H1 (cell line): ENCODE data around the gene VSIG10L. TPM values are rescaled to one million over a fixed set of nuclear protein-coding genes. Genes with fewer than 3 reads are reported as not detected.

Experiments
- CTCF ChIA-PET: fragments of 300-600 bp; sonication (Branson Sonifier 250); formaldehyde crosslinking; loops from one replicate; lab custom pipeline; 2021; ENCODE audit not compliant: partially characterized antibody; lab: Charles Lee
- POLR2A ChIA-PET: fragments of 300-600 bp; sonication (Branson Sonifier 250); formaldehyde crosslinking; loops from one replicate; lab custom pipeline; 2021; ENCODE audit warnings: inconsistent platforms; ENCODE audit not compliant: partially characterized antibody; lab: Charles Lee
- DNase-seq, 2 experiments: peaks; one replicate each; pipeline versions ENCODE4 v3.0.0 to v3.0.0-alpha.2; 2010 to 2022; ENCODE audit warnings: low spot score in 2 of 2, low read depth in 1 of 2, mixed read lengths in 1 of 2
- FAIRE-seq: peaks from 2 replicates; lab custom pipeline; 2011; peaks lifted over from hg19 to GRCh38; lab: Jason Lieb, UNC
- H2AFZ ChIP-seq: 2 replicates; pipeline ENCODE4 v1.8.1; 2012; ENCODE audit warnings: low read length, inconsistent platforms
- H2AK5ac ChIP-seq: 2 replicates; pipeline ENCODE4 v1.6.1; 2013; ENCODE audit warnings: low read depth, low read length
- H2BK120ac ChIP-seq: replicated peaks from 2 replicates; pipeline ENCODE3; 2013; ENCODE audit warnings: low read depth, low read length, inconsistent platforms
- H2BK12ac ChIP-seq: 2 replicates; pipeline ENCODE4 v1.6.1; 2013; ENCODE audit warnings: low read depth, low read length
- H2BK15ac ChIP-seq: 2 replicates; pipeline ENCODE4 v1.6.1; 2013; ENCODE audit warnings: low read length
- H2BK20ac ChIP-seq: 2 replicates; pipeline ENCODE4 v1.6.1; 2013; ENCODE audit warnings: low read length
- H2BK5ac ChIP-seq: 2 replicates; pipeline ENCODE4 v1.6.1; 2013; ENCODE audit warnings: low read depth, low read length
- H3K14ac ChIP-seq: 2 replicates; pipeline ENCODE4 v1.6.1; 2013; ENCODE audit warnings: inconsistent platforms; ENCODE audit not compliant: insufficient read length
- H3K18ac ChIP-seq: 2 replicates; pipeline ENCODE4 v1.6.1; 2013; ENCODE audit warnings: low read length; ENCODE audit errors: extremely low read depth
- H3K23ac ChIP-seq: 2 replicates; pipeline ENCODE4 v1.6.1; 2013; ENCODE audit warnings: inconsistent platforms; ENCODE audit not compliant: insufficient read length
- H3K23me2 ChIP-seq: 2 replicates; pipeline ENCODE4 v1.6.1; 2013; ENCODE audit warnings: low read depth, low read length
- H3K27ac ChIP-seq: 2 replicates; pipeline ENCODE4 v1.6.1; 2011; ENCODE audit warnings: low read depth, low read length, inconsistent platforms
- H3K27me3 ChIP-seq, 4 experiments: replicated peaks in 1 of 4; 1 replicate in 1 of 4; 2 replicates in 3 of 4; pipeline versions ENCODE4 v1.6.1 to v1.8.1; 2011 to 2013; ENCODE audit warnings: low read length in 3 of 4, mild to moderate bottlenecking in 3 of 4, inconsistent platforms in 2 of 4, mixed read lengths in 2 of 4, moderate library complexity in 1 of 4; ENCODE audit not compliant: control insufficient read depth in 3 of 4, insufficient read depth in 3 of 4; ENCODE audit errors: extremely low read depth in 1 of 4
- H3K36me3 ChIP-seq, 4 experiments: 2 replicates each; pipeline versions ENCODE4 v1.6.1 to v1.8.1; 2011 to 2013; ENCODE audit warnings: mild to moderate bottlenecking in 4 of 4, low read length in 3 of 4, moderate library complexity in 2 of 4, control low read depth in 1 of 4, inconsistent platforms in 1 of 4; ENCODE audit not compliant: insufficient read depth in 4 of 4, control insufficient read depth in 2 of 4
- H3K4ac ChIP-seq: replicated peaks from 2 replicates; pipeline ENCODE3; 2013; ENCODE audit warnings: low read length, low read depth, mixed read lengths, inconsistent platforms; ENCODE audit not compliant: insufficient read length
- H3K4me1 ChIP-seq, 4 experiments: replicated peaks in 1 of 4; 1 replicate in 1 of 4; 2 replicates in 3 of 4; pipeline versions ENCODE4 v1.6.1 to v1.8.1; 2011 to 2013; ENCODE audit warnings: low read length in 3 of 4, inconsistent platforms in 2 of 4, mixed read lengths in 1 of 4; ENCODE audit not compliant: insufficient read depth in 4 of 4, control insufficient read depth in 3 of 4
- H3K4me2 ChIP-seq, 2 experiments: 2 replicates each; pipeline versions ENCODE4 v1.6.1 to v1.8.1; 2011 to 2013; ENCODE audit warnings: low read depth in 2 of 2, low read length in 2 of 2, control low read depth in 1 of 2, inconsistent platforms in 1 of 2, mild to moderate bottlenecking in 1 of 2; ENCODE audit not compliant: insufficient read depth in 1 of 2
- H3K4me3 ChIP-seq, 4 experiments: fragments of 200-600, 300-600 bp in 1 of 4; sonication (generic), shearing (Covaris generic), sonication (Bioruptor Twin) in 1 of 4; 2 replicates each; pipeline versions ENCODE4 v1.5.1 to v1.8.1; 2011 to 2016; ENCODE audit warnings: low read length in 4 of 4, low read depth in 3 of 4, control low read depth in 2 of 4, inconsistent platforms in 2 of 4, mild to moderate bottlenecking in 2 of 4, mixed read lengths in 1 of 4, moderate library complexity in 1 of 4; ENCODE audit not compliant: insufficient read depth in 2 of 4; ENCODE audit errors: extremely low read depth in 1 of 4
- H3K56ac ChIP-seq: replicated peaks from 2 replicates; pipeline ENCODE3; 2013; ENCODE audit warnings: low read depth, mild to moderate bottlenecking, mixed read lengths, low read length, inconsistent platforms; ENCODE audit not compliant: insufficient read length
- H3K79me1 ChIP-seq: 2 replicates; pipeline ENCODE4 v1.6.1; 2013; ENCODE audit warnings: low read depth, low read length, control low read depth
- H3K79me2 ChIP-seq, 2 experiments: 2 replicates each; pipeline versions ENCODE4 v1.6.1 to v1.8.1; 2012 to 2013; ENCODE audit warnings: low read length in 2 of 2, mild to moderate bottlenecking in 2 of 2, inconsistent platforms in 1 of 2; ENCODE audit not compliant: insufficient read depth in 2 of 2, control insufficient read depth in 1 of 2
- H3K9ac ChIP-seq, 4 experiments: replicated peaks in 1 of 4; 1 replicate in 1 of 4; 2 replicates in 3 of 4; pipeline versions ENCODE4 v1.6.1 to v1.8.1; 2011 to 2013; ENCODE audit warnings: low read depth in 3 of 4, low read length in 3 of 4, control low read depth in 2 of 4, mild to moderate bottlenecking in 2 of 4, moderate library complexity in 2 of 4, inconsistent platforms in 1 of 4; ENCODE audit errors: extremely low read depth in 1 of 4
- H3K9me3 ChIP-seq, 2 experiments: 2 replicates each; pipeline versions ENCODE4 v1.6.1 to v1.8.1; 2012 to 2013; ENCODE audit warnings: mild to moderate bottlenecking in 2 of 2, moderate library complexity in 2 of 2, control low read depth in 1 of 2, inconsistent platforms in 1 of 2, low read depth in 1 of 2, low read length in 1 of 2, mixed read lengths in 1 of 2; ENCODE audit not compliant: insufficient read depth in 2 of 2
- H4K20me1 ChIP-seq, 2 experiments: replicated peaks in 1 of 2; 2 replicates each; pipeline versions ENCODE3 to v1.8.1; 2011 to 2013; ENCODE audit warnings: inconsistent platforms in 2 of 2, low read length in 2 of 2, mild to moderate bottlenecking in 1 of 2; ENCODE audit not compliant: insufficient read depth in 2 of 2, control insufficient read depth in 1 of 2
- H4K5ac ChIP-seq: 2 replicates; pipeline ENCODE4 v1.6.1; 2013; ENCODE audit warnings: low read length, low read depth, mixed read lengths, inconsistent platforms; ENCODE audit not compliant: insufficient read length
- H4K8ac ChIP-seq: 2 replicates; pipeline ENCODE4 v1.8.0; 2013; ENCODE audit warnings: mild to moderate bottlenecking, moderate library complexity, low read length, inconsistent platforms; ENCODE audit not compliant: insufficient read depth; ENCODE audit errors: extremely low read depth
- H4K91ac ChIP-seq: replicated peaks from 2 replicates; pipeline ENCODE3; 2013; ENCODE audit warnings: low read length, mixed read lengths, inconsistent platforms; ENCODE audit not compliant: insufficient read length
- CTBP2 ChIP-seq: IDR thresholded peaks from 2 replicates; pipeline ENCODE4 v1.7.0; 2011; ENCODE audit warnings: borderline replicate concordance, mild to moderate bottlenecking, moderate library complexity, mixed read lengths, low read length; ENCODE audit not compliant: insufficient read depth, insufficient read length
- E2F6 ChIP-seq: IDR thresholded peaks from 2 replicates; pipeline ENCODE4 v1.6.1; 2012; ENCODE audit warnings: inconsistent platforms
- GTF2F1 ChIP-seq: IDR thresholded peaks from 2 replicates; pipeline ENCODE4 v1.6.1; 2012; ENCODE audit warnings: low read depth, low read length, improper control_type of control experiment, borderline replicate concordance
- JUN ChIP-seq: IDR thresholded peaks from 2 replicates; pipeline ENCODE4 v1.6.1; 2011; ENCODE audit warnings: low read depth, mild to moderate bottlenecking, improper control_type of control experiment, low read length
- KDM1A ChIP-seq: fragments of 200-600, 300-600 bp; sonication (generic); IDR thresholded peaks from 2 replicates; pipeline ENCODE4 v1.7.1; 2016; ENCODE audit warnings: mild to moderate bottlenecking, low read length, borderline replicate concordance
- PHF8 ChIP-seq: fragments of 200-600 bp; sonication (generic); conservative IDR thresholded peaks from 2 replicates; pipeline ENCODE4 v1.7.1; 2012; ENCODE audit warnings: low read depth, mild to moderate bottlenecking, inconsistent platforms, low read length, moderate library complexity
- RAD21 ChIP-seq, 2 experiments: IDR thresholded peaks in 1 of 2; conservative IDR thresholded peaks in 1 of 2; 2 replicates each; pipeline ENCODE4 v1.6.1; 2011; ENCODE audit warnings: low read depth in 2 of 2, low read length in 2 of 2, improper control_type of control experiment in 1 of 2, inconsistent platforms in 1 of 2, mild to moderate bottlenecking in 1 of 2, moderate library complexity in 1 of 2
- RBBP5 ChIP-seq: IDR thresholded peaks from 2 replicates; pipeline ENCODE4 v1.7.1; 2012; ENCODE audit warnings: low read depth, mild to moderate bottlenecking, inconsistent platforms, low read length, moderate library complexity, borderline replicate concordance
- SAP30 ChIP-seq: fragments of 300-600 bp; sonication (generic); IDR thresholded peaks from 2 replicates; pipeline ENCODE4 v1.7.1; 2012; ENCODE audit warnings: low read length, moderate library complexity, mild to moderate bottlenecking, inconsistent platforms; ENCODE audit not compliant: insufficient read depth, insufficient replicate concordance
- SP1 ChIP-seq: IDR thresholded peaks from 2 replicates; pipeline ENCODE4 v1.6.1; 2011; ENCODE audit warnings: low read depth, low read length
- TAF1 ChIP-seq: IDR thresholded peaks from 2 replicates; pipeline ENCODE4 v1.6.1; 2011; ENCODE audit warnings: mild to moderate bottlenecking, low read depth, low read length
- YY1 ChIP-seq: IDR thresholded peaks from 2 replicates; pipeline ENCODE4 v1.6.1; 2011; ENCODE audit warnings: low read depth, mild to moderate bottlenecking, low read length
- WGBS, 2 experiments: shearing (Covaris generic) in 1 of 2; methylation state at CpG; one replicate each; pipeline versions ENCODE4 v1.1.6 to v1.1.7; 2013 to 2015; ENCODE audit warnings: low lambda C conversion rate in 2 of 2, mixed read lengths in 2 of 2, inconsistent platforms in 1 of 2, low coverage in 1 of 2, missing lambda C conversion rate in 1 of 2; ENCODE audit not compliant: insufficient replicate concordance in 2 of 2, insufficient coverage in 1 of 2, insufficient read length in 1 of 2; ENCODE audit errors: extremely low coverage in 1 of 2, missing lambda C conversion rate in 1 of 2; 5-methylcytosine and 5-hydroxymethylcytosine counted together
- polyA plus RNA-seq, 7 experiments: library from polyadenylated mRNA; depleted of rRNA in 3 of 7; stranded (reverse) in 5 of 7; unstranded in 2 of 7; fragments of >200 nt in 5 of 7; fragments of 200-250 nt in 2 of 7; gene quantifications; 1 replicate in 5 of 7; 2 replicates in 1 of 7; 4 replicates in 1 of 7; pipeline versions ENCODE4 v1.2.1 to v1.2.3, GENCODE V29; 2011 to 2013; ENCODE audit warnings: missing spikeins in 2 of 7, mixed read lengths in 2 of 7
- total RNA-seq: library from RNA; stranded (reverse); fragmentation: NEBNext Ultra II Directional; extraction: Animal tissue kit (Norgen Biotek cat#: 25700); gene quantifications from 2 replicates; pipeline ENCODE4 v1.2.1, GENCODE V29; 2021

VSIG10L gene
- total and polyA plus RNA-seq, 2 of the 8 experiments (the other 6 are each of a cell fraction or from before 2014, with no cell fraction given): 10.3 to 10.4 TPM

- H3K27me3 ChIP-seq: no peaks in the 10 kb centered on the region
- no peak overlapping the region for H2AK5ac ChIP-seq
- H3K56ac ChIP-seq: no peak overlapping the region
- H3K36me3 ChIP-seq: no peaks in the 10 kb centered on the region
- H3K9ac ChIP-seq: no peak overlapping the region
- no peak overlapping the region for H2BK12ac ChIP-seq
- no peak overlapping the region for H2BK120ac ChIP-seq
- no peak overlapping the region for H3K23ac ChIP-seq
- H3K14ac ChIP-seq: no peak overlapping the region
- H4K8ac ChIP-seq: no peak overlapping the region
- CTCF ChIA-PET: interaction anchor here (0.8 to 1.6 kb wide), 6 partner anchors 11 to 304 kb away, joined by 3 to 6 read pairs (median 3); no protein-coding TSS in a partner anchor
- no peak overlapping the region for H4K5ac ChIP-seq
- H3K18ac ChIP-seq: no peak overlapping the region
- H3K4me2 ChIP-seq: no peak overlapping the region
- FAIRE-seq (no peak), DNase-seq (no peak)
- H3K79me2 ChIP-seq: no peaks in the 10 kb centered on the region
- H3K79me1 ChIP-seq: no peaks in the 10 kb centered on the region
- no peaks in the 10 kb centered on the region for H4K20me1 ChIP-seq
- no peak overlapping the region for H3K27ac ChIP-seq
- no peak overlapping the region for H3K4ac ChIP-seq
- H3K4me3 ChIP-seq: no peak overlapping the region
- WGBS, 2 experiments: 88% methylated on average over 10 of the region's 10 CpGs; no CpG with 5 or more reads in 1 of the 2 experiments
- POLR2A ChIA-PET: interaction anchor here (0.7 to 1.6 kb wide), 4 partner anchors 11 to 31 kb away, joined by 3 to 5 read pairs (median 4); no protein-coding TSS in a partner anchor
- H3K23me2 ChIP-seq: no peaks in the 10 kb centered on the region
- no peak overlapping the region for H2AFZ ChIP-seq
- H3K9me3 ChIP-seq: no peaks in the 10 kb centered on the region
- no peak overlapping the region for H2BK20ac ChIP-seq
- H3K4me1 ChIP-seq: peaks cover 3 to 9% (median 7%) of the 10 kb centered on the region in 4 experiments
- H2BK15ac ChIP-seq: no peak overlapping the region
- no peak overlapping the region for H2BK5ac ChIP-seq
- H4K91ac ChIP-seq: no peak overlapping the region
- no peak for TF ChIP-seq GTF2F1
- no peak for TF ChIP-seq PHF8
- TF ChIP-seq TAF1: no peak
- no peak for TF ChIP-seq SAP30
- no peak for TF ChIP-seq RBBP5
- no peak for TF ChIP-seq YY1
- no peak for TF ChIP-seq KDM1A
- TF ChIP-seq SP1: no peak
- no peak for TF ChIP-seq JUN
- TF ChIP-seq RAD21 (IDR thresholded peaks at IDR 0.05 in 1 of 2, conservative IDR thresholded peaks at IDR 0.05 in 1 of 2; ENCODE audit: low read depth in 2 of 2, low read length in 2 of 2): no peak
- no peak for TF ChIP-seq CTBP2
- TF ChIP-seq E2F6: no peak
Measured at GRCh38 chr19:51356159-51356801, 14.3 kb upstream of the VSIG10L start.
